Measurements from ENCODE around the gene G3BP2.
"Not testable (repeated sequence)": the region's sequence is repeated elsewhere in the genome, so short reads cannot be mapped to it uniquely, and the experiment has no call there.

DNA sequence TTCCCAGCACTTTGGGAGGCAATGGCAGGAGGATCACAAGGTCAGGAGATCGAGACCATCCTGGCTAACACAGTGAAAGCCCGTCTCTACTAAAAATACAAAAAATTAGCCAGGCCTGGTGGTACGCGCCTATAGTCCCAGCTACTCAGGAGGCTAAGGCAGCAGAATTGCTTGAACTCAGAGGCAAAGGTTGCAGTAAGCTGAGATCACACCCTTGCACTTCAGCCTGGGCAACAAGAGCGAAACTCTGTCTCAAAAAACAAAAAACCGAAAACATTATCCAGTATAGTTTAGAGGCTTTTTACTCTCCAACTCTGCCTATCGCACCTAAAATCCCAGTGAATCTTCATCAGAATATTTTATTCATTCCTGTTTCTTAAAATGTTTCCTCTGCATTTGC lies 5.6 kb downstream of the G3BP2 start:
- not testable (repeated sequence) for TF ChIP-seq CTCF (IDR thresholded peaks at IDR 0.05 in 4 of 5, conservative IDR thresholded peaks at IDR 0.05 in 1 of 5); POLR2A (IDR thresholded peaks at IDR 0.05)

Measured in gastrocnemius medialis (tissue), 4 donors.